Panc1 (cell line): ENCODE results near the gene STYK1. TPM values are rescaled to one million over a fixed set of nuclear protein-coding genes. Genes with fewer than 3 reads are reported as not detected.

Experiments
- ATAC-seq: fragments of 200-7000 bp; cut with Tn5 transposase; 2 replicates; pipeline ENCODE4 v1.9.1; 2020; ENCODE audit warnings: mild to moderate bottlenecking, moderate library complexity
- BruUV-seq: library from RNA; stranded (reverse); fragments of 400-500 nt; replicated peaks from 2 replicates; lab custom pipeline; 2021; lab: Mats Ljungman, UMichigan
- CTCF ChIA-PET: fragments of 300-600 bp; sonication (Branson Sonifier 250); formaldehyde crosslinking; loops from one replicate; lab custom pipeline; 2022; ENCODE audit warnings: antibody characterized with exemption; lab: Charles Lee
- POLR2A ChIA-PET: fragments of 300-600 bp; sonication (Branson Sonifier 250); formaldehyde crosslinking; loops from one replicate; lab custom pipeline; 2022; ENCODE audit warnings: antibody characterized with exemption; lab: Charles Lee
- DNase-seq: peaks from one replicate; pipeline ENCODE4 v3.0.0-alpha.2; 2010; ENCODE audit warnings: low read depth, low spot score
- H3K27ac ChIP-seq: 2 replicates; pipeline ENCODE4 v1.5.1; 2011; ENCODE audit warnings: mild to moderate bottlenecking, low read length, inconsistent platforms
- H3K27me3 ChIP-seq: fragments of 200-500 bp; sonication (Bioruptor generic); 2 replicates; pipeline ENCODE4 v1.6.0; 2014; ENCODE audit warnings: low read length, inconsistent platforms; ENCODE audit not compliant: control insufficient read depth, insufficient read depth
- H3K36me3 ChIP-seq: fragments of 200-500 bp; sonication (Bioruptor generic); 2 replicates; pipeline ENCODE4 v1.5.1; 2014; ENCODE audit warnings: inconsistent platforms, mild to moderate bottlenecking, low read length, moderate library complexity; ENCODE audit not compliant: control insufficient read depth, insufficient read depth
- H3K4me1 ChIP-seq: 2 replicates; pipeline ENCODE4 v1.5.1; 2011; ENCODE audit warnings: inconsistent platforms, mild to moderate bottlenecking, low read length, moderate library complexity; ENCODE audit not compliant: control insufficient read depth, insufficient read depth
- H3K4me3 ChIP-seq, 2 experiments: 2 replicates each; pipeline ENCODE4 v1.5.1; 2011 to 2012; ENCODE audit warnings: low read depth in 2 of 2, low read length in 2 of 2, mild to moderate bottlenecking in 2 of 2, inconsistent platforms in 1 of 2, moderate library complexity in 1 of 2
- H3K9me3 ChIP-seq: fragments of 200-500 bp; sonication (Bioruptor generic); 2 replicates; pipeline ENCODE4 v1.5.1; 2014; ENCODE audit warnings: low read depth, mild to moderate bottlenecking, inconsistent platforms, low read length, moderate library complexity; ENCODE audit not compliant: control insufficient read depth, insufficient read depth
- POLR2AphosphoS5 ChIP-seq: IDR thresholded peaks from 2 replicates; pipeline ENCODE4 v1.6.1; 2012; ENCODE audit warnings: mild to moderate bottlenecking, low read depth, low read length, moderate library complexity
- REST ChIP-seq, 2 experiments: IDR thresholded peaks; 2 replicates each; pipeline ENCODE4 v1.6.1; 2011 to 2012; ENCODE audit warnings: low read depth in 2 of 2, control low read depth in 1 of 2, low read length in 1 of 2, mild to moderate bottlenecking in 1 of 2, moderate library complexity in 1 of 2; ENCODE audit not compliant: insufficient read depth in 1 of 2
- SIN3A ChIP-seq: IDR thresholded peaks from 2 replicates; pipeline ENCODE4 v1.6.1; 2012; ENCODE audit warnings: low read depth, mild to moderate bottlenecking, low read length, moderate library complexity, borderline replicate concordance; ENCODE audit not compliant: insufficient read depth
- TCF7L2 ChIP-seq: IDR thresholded peaks from 2 replicates; pipeline ENCODE4 v1.6.1; 2011; ENCODE audit warnings: mild to moderate bottlenecking, low read depth, low read length, inconsistent platforms
- in situ Hi-C: cut with HindIII; loops from 2 replicates; pipeline ENCODE4 v1.10.0; 2016; ENCODE audit warnings: low sequenced_read_pairs, low pct_unique_long_range_greater_than_20kb
- intact Hi-C: fragments of 100-400 bp; cut with micrococcal nuclease; formaldehyde crosslinking; loops from one replicate; pipeline ENCODE4 v1.10.0; 2022; ENCODE audit not compliant: unreplicated experiment
- total RNA-seq: library from RNA; stranded (reverse); gene quantifications from one replicate; pipeline ENCODE4 v1.2.1, GENCODE V29; 2021; ENCODE audit not compliant: unreplicated experiment

The STYK1 gene
- total RNA-seq, 1 experiment from 2014 or later, result 0.85 TPM

- H3K27me3 ChIP-seq, result no peaks in the 10 kb centered on the region
- POLR2A ChIA-PET, result no interaction called here
- peaks cover 4% of the 10 kb centered on the region; the same call in 1 of the 2 replicates for H3K36me3 ChIP-seq
- CTCF ChIA-PET, result no interaction called here
- no peaks in the 10 kb centered on the region for H3K9me3 ChIP-seq
- H3K4me3 ChIP-seq, result no peak overlapping the region
- in situ Hi-C loops (no loop called here), intact Hi-C loops (loop anchor here (10.0 kb wide), 1 partner anchor 137 kb away; no protein-coding TSS in a partner anchor)
- DNase-seq (no peak), ATAC-seq (no peak)
- TF ChIP-seq TCF7L2, result no peak
- H3K4me1 ChIP-seq, result no peaks in the 10 kb centered on the region
- no peak overlapping the region for H3K27ac ChIP-seq
- no TSS peak for BruUV-seq
Observed at GRCh38 chr12:10617863-10618262, 56.0 kb downstream of the STYK1 start.

GRCh38 chr12:10615532-10615931, 58.3 kb downstream of the STYK1 start:
- TF ChIP-seq POLR2AphosphoS5, result no peak
- TF ChIP-seq SIN3A, result no peak
- ChIA-PET POLR2A (no interaction called here), CTCF (no interaction called here)
- Histone ChIP-seq H3K27me3 (no peaks in the 10 kb centered on the region), H3K9me3 (no peaks in the 10 kb centered on the region), H3K4me3 (no peak overlapping the region), H3K36me3 (peaks cover 8% of the 10 kb centered on the region), H3K27ac (no peak overlapping the region), H3K4me1 (no peaks in the 10 kb centered on the region; the same call in 1 of the 2 replicates)
- DNase-seq (no peak), ATAC-seq (no peak)
- intact Hi-C loops, result loop anchor here (10.0 kb wide), 1 partner anchor 139 kb away; no protein-coding TSS in a partner anchor
- in situ Hi-C loops, result no loop called here
- no TSS peak for BruUV-seq

- H3K27me3 ChIP-seq, result no peaks in the 10 kb centered on the region
- DNase-seq (no peak), ATAC-seq (0 out of 2 replicates have a peak, but pooled peaks have one; percentile 28)
- TF ChIP-seq SIN3A (no peak), REST (IDR thresholded peaks at IDR 0.05; ENCODE audit: insufficient read depth in 1 of 2, low read depth in 2 of 2, low read length in 1 of 2) (no peak), POLR2AphosphoS5 (no peak)
- BruUV-seq, result no TSS peak
- no peaks in the 10 kb centered on the region; the same call in 1 of the 2 replicates for H3K4me1 ChIP-seq
- peak overlapping the region; percentile 92 for H3K27ac ChIP-seq
- POLR2A ChIA-PET, result no interaction called here
- no peaks in the 10 kb centered on the region for H3K9me3 ChIP-seq
- H3K36me3 ChIP-seq, result peaks cover 16% of the 10 kb centered on the region
- intact Hi-C loops (loop anchor here (10.0 kb wide), 1 partner anchor 141 kb away; no protein-coding TSS in a partner anchor), in situ Hi-C loops (no loop called here)
- H3K4me3 ChIP-seq, result peak overlapping the region; percentile 89 to 91
- CTCF ChIA-PET, result no interaction called here
Observed at GRCh38 chr12:10614056-10614370, 59.8 kb downstream of the STYK1 start.
